Stomach (tissue), 9 donors: Measurements from ENCODE around the gene PLK2. TPM values are rescaled to one million over a fixed set of nuclear protein-coding genes. Genes with fewer than 3 reads are reported as not detected.

Experiments
- DNase-seq, 2 donors: peaks; one replicate each; pipeline versions ENCODE4 v3.0.0 to v3.0.0-alpha.2; 2013 to 2019
- H3K27ac ChIP-seq, 5 donors: fragments of 200-600 bp in 4 of 5; sonication (generic) in 4 of 5; one replicate each; pipeline ENCODE4 v1.5.1; 2013 to 2019; ENCODE audit warnings: mild to moderate bottlenecking in 1 of 5, moderate library complexity in 1 of 5
- H3K27me3 ChIP-seq, 3 donors: fragments of 200-600 bp; sonication (generic); one replicate each; pipeline ENCODE4 v1.5.1; 2017 to 2019; ENCODE audit warnings: mixed run types in 1 of 3
- H3K36me3 ChIP-seq, 4 donors: fragments of 200-600 bp; sonication (generic); 1 replicate in 3 of 4; 2 replicates in 1 of 4; pipeline ENCODE4 v1.5.1; 2016 to 2019
- H3K4me1 ChIP-seq, 4 donors: fragments of 200-600 bp; sonication (generic); one replicate each; pipeline ENCODE4 v1.5.1; 2016 to 2019
- H3K4me3 ChIP-seq, 4 donors: fragments of 200-600 bp; sonication (generic) in 3 of 4; one replicate each; pipeline ENCODE4 v1.5.1; 2016 to 2019; ENCODE audit warnings: mild to moderate bottlenecking in 1 of 4
- H3K9me3 ChIP-seq, 4 donors: fragments of 200-600 bp; sonication (generic); one replicate each; pipeline ENCODE4 v1.5.1; 2016 to 2019
- EP300 ChIP-seq: sonication (generic); formaldehyde crosslinking; IDR thresholded peaks from one replicate; pipeline ENCODE4 v1.6.1; 2017; ENCODE audit warnings: antibody characterized with exemption
- POLR2A ChIP-seq, 4 donors: fragments of 450-650 bp; IDR thresholded peaks; one replicate each; pipeline ENCODE4 v1.6.1; 2016; ENCODE audit warnings: antibody characterized with exemption in 4 of 4, control low read depth in 2 of 4, mild to moderate bottlenecking in 1 of 4, moderate library complexity in 1 of 4
- POLR2AphosphoS5 ChIP-seq, 3 donors: sonication (generic); formaldehyde crosslinking; IDR thresholded peaks; one replicate each; pipeline ENCODE4 v1.6.1; 2016; ENCODE audit warnings: antibody characterized with exemption in 3 of 3
- WGBS, 5 donors: extraction: QIAGEN DNeasy Blood & Tissue Kit in 3 of 5; methylation state at CpG; one replicate each; pipeline versions ENCODE4 v1.1.5 to v1.1.7; 2013 to 2018; 5-methylcytosine and 5-hydroxymethylcytosine counted together
- intact Hi-C: fragments of 100-400 bp; cut with DNase I; formaldehyde crosslinking; loops from one replicate; pipeline ENCODE4 v1.15.1; 2023; ENCODE audit warnings: low total_unique reads
- polyA plus RNA-seq, 3 donors: library from polyadenylated mRNA; stranded (reverse); fragments of 200-250 nt; gene quantifications; one replicate each; pipeline ENCODE4 v1.2.3, GENCODE V29; 2013
- total RNA-seq, 5 donors: library from RNA; depleted of rRNA; stranded (reverse); fragments of >200 nt; gene quantifications; one replicate each; pipeline versions ENCODE4 v1.1.0 to v1.2.3, GENCODE V29; 2014 to 2016
- TF ChIP-seq, protein P1 (sequence below), 7 experiments: fragments of 450-650 bp in 4 of 7; fragments of 200-600 bp in 3 of 7; sonication (generic) in 3 of 7; IDR thresholded peaks; one replicate each; pipeline ENCODE4 v1.5.1; 2016 to 2019; ENCODE audit warnings: antibody characterized with exemption in 7 of 7, control low read depth in 2 of 7, mild to moderate bottlenecking in 1 of 7
- donor health status: healthy with polysubstance abuse.
- donor health status: Bipolar disorder and iron deficiency.
- donor health status: healthy.

The PLK2 gene
- total and polyA plus RNA-seq, 8 donors, result 2.3 to 181 (median 17.3) TPM

DNA sequence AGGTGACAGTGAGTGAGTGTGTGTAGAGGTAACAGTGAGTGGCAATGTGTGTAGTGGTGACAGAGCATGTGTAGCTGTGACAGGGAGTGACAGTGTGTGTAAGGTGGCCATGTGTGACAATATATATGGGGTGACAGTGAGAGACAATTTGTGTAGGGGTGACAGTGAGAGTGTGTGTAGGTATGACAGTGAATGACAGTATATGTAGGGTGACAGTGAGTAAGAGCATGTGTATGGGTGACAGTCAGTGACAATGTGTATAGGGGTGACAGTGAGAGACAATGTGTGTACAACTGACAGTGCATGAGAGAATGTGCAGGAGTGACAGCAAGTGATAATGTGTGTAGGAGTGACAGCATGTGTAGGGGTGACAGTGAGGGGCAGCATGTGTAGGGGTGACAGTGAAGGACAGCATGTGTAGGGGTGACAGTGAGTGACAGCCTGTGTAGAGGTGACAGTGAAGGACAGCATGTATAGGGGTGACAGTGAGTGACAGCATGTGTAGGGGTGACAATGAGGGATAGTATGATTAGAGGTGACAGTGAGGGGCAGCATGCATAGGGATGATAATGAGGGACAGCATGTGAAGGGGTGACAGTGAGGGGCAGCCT is 21.3 kb upstream of the PLK2 start:
- H3K27ac ChIP-seq, result no peak overlapping the region
- no peaks in the 10 kb centered on the region for H3K4me1 ChIP-seq
- peaks cover 0 to 7% (median 0%) of the 10 kb centered on the region in 3 donors for H3K27me3 ChIP-seq
- no peak for TF ChIP-seq POLR2A (IDR thresholded peaks at IDR 0.05)
- no peak for TF ChIP-seq EP300
- no peak for TF ChIP-seq POLR2AphosphoS5 (IDR thresholded peaks at IDR 0.05)
- TF ChIP-seq, protein P1, sequence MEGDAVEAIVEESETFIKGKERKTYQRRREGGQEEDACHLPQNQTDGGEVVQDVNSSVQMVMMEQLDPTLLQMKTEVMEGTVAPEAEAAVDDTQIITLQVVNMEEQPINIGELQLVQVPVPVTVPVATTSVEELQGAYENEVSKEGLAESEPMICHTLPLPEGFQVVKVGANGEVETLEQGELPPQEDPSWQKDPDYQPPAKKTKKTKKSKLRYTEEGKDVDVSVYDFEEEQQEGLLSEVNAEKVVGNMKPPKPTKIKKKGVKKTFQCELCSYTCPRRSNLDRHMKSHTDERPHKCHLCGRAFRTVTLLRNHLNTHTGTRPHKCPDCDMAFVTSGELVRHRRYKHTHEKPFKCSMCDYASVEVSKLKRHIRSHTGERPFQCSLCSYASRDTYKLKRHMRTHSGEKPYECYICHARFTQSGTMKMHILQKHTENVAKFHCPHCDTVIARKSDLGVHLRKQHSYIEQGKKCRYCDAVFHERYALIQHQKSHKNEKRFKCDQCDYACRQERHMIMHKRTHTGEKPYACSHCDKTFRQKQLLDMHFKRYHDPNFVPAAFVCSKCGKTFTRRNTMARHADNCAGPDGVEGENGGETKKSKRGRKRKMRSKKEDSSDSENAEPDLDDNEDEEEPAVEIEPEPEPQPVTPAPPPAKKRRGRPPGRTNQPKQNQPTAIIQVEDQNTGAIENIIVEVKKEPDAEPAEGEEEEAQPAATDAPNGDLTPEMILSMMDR (IDR thresholded peaks at IDR 0.05), result no peak
- H3K9me3 ChIP-seq, result no peaks in the 10 kb centered on the region
- DNase-seq, result no peak
- no peak overlapping the region for H3K4me3 ChIP-seq
- H3K36me3 ChIP-seq, result no peaks in the 10 kb centered on the region
- intact Hi-C loops, result no loop called here

DNA sequence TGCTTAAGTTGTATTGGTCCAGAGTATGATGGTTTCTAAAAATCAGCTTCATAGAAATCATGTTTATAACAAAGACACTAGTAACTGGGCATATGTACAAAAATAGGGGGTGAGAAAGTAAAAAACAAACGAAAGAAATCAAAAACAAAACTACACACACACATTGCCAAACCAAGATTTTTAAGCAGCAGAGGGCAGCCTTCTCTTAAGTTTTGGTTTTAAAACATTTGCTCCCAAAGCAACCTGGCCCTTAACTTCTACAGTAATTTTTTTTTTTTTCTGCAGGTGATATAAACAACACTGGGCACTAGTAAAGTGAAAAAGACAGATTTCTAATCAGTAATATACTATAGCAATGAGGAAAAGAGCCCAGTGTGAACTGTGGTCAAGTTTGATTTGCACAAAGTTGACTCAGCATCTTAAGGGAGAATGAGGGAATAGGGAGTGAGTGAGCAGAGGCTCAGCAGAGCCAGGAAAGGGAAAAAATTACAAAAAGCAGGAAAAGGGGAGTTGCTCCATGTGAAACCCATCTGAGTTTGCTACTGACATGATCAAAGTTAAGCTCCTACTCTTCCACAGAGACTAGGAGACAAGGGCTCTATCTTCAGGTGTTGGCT is 18.0 kb upstream of the PLK2 start:
- TF ChIP-seq, protein P1 (IDR thresholded peaks at IDR 0.05), result peak in 1 of 7 experiments; percentile 16
- no peak for TF ChIP-seq POLR2AphosphoS5 (IDR thresholded peaks at IDR 0.05)
- Histone ChIP-seq H3K27ac (no peak overlapping the region), H3K4me1 (no peaks in the 10 kb centered on the region), H3K4me3 (no peak overlapping the region), H3K27me3 (peaks cover 0 to 7% (median 0%) of the 10 kb centered on the region in 3 donors), H3K36me3 (no peaks in the 10 kb centered on the region), H3K9me3 (peaks cover 0 to 9% (median 5%) of the 10 kb centered on the region in 4 donors)
- DNase-seq, result peak in 1 of 2 donors; percentile 39
- WGBS, 5 donors, result 5 to 15% (median 9%) methylated on average over 1 of the region's 1 CpG
- intact Hi-C loops, result no loop called here

DNA sequence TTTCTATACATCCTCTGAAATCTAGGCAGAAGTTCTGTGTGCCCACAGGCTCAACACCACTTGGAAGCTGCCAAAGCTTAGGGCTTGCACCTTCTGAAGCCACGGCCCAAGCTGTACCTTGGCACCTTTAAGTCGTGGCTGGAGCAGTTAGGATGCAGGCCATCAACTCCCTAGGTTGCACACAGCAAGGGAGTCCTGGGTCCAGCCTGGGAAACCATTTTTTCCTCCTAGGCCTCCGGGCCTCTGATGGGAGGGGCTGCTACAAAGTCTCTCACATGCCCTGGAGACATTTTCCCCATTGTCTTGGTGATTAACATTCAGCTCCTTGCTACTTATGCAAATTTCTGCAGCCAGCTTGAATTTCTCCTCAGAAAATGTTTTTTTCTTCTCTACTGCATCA is 15.5 kb upstream of the PLK2 start:
- TF ChIP-seq POLR2AphosphoS5 (IDR thresholded peaks at IDR 0.05), result no peak
- TF ChIP-seq EP300, result no peak
- TF ChIP-seq POLR2A (IDR thresholded peaks at IDR 0.05), result no peak
- TF ChIP-seq, protein P1 (IDR thresholded peaks at IDR 0.05), result no peak
- H3K4me1 ChIP-seq, result no peaks in the 10 kb centered on the region
- peaks cover 0 to 7% (median 0%) of the 10 kb centered on the region in 3 donors for H3K27me3 ChIP-seq
- WGBS, 5 donors, result 83 to 98% (median 90%) methylated on average over 3 of the region's 3 CpGs
- no peak for DNase-seq
- no peaks in the 10 kb centered on the region for H3K36me3 ChIP-seq
- H3K27ac ChIP-seq, result no peak overlapping the region
- H3K4me3 ChIP-seq, result no peak overlapping the region
- peaks cover 0 to 9% (median 5%) of the 10 kb centered on the region in 4 donors for H3K9me3 ChIP-seq
- intact Hi-C loops, result no loop called here

DNA sequence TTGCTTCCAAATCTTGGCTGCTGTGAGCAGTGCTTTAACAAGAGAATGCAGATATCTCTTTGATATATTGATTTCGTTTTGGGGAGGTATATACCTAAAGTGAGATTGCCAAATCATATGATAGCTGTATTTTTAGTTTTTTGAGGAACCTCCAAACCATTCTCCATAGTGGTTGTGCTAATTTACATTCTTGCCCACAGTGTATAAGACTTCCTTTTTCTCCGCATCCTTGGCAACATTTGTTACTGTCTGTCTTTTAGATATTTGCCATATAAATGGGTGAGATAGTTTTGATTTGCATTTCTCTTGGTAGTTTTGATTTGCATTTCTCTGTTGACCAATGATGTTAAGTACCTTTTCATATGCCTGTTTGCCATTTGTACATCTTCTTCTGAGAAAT is 10.0 kb upstream of the PLK2 start:
- Histone ChIP-seq H3K9me3 (peaks cover 0 to under 1% (median under 1%) of the 10 kb centered on the region in 4 donors), H3K4me1 (no peaks in the 10 kb centered on the region), H3K27ac (no peak overlapping the region), H3K36me3 (no peaks in the 10 kb centered on the region), H3K27me3 (no peaks in the 10 kb centered on the region), H3K4me3 (no peak overlapping the region)
- DNase-seq, result no peak
- TF ChIP-seq POLR2AphosphoS5 (IDR thresholded peaks at IDR 0.05), result no peak
- no peak for TF ChIP-seq POLR2A (IDR thresholded peaks at IDR 0.05)
- no peak for TF ChIP-seq EP300
- TF ChIP-seq, protein P1 (IDR thresholded peaks at IDR 0.05), result no peak
- intact Hi-C loops, result loop anchor here (10.0 kb wide), 1 partner anchor 965 kb away; no protein-coding TSS in a partner anchor
- whole genome bisulfite sequencing, 5 donors, result 67 to 75% (median 71%) methylated on average over 2 of the region's 2 CpGs
